Tibial nerve (tissue), 4 donors: ENCODE data around the gene TYRO3. TPM values are rescaled to one million over a fixed set of nuclear protein-coding genes. Genes with fewer than 3 reads are reported as not detected.

ENCODE experiments used
- DNase-seq, 2 donors: peaks; one replicate each; pipeline ENCODE4 v3.0.0-alpha.2; 2019; ENCODE audit warnings: low spot score in 2 of 2
- H3K27ac ChIP-seq, 4 donors: fragments of 200-600 bp; sonication (generic) in 3 of 4; one replicate each; pipeline ENCODE4 v1.5.1; 2017 to 2019; ENCODE audit warnings: mild to moderate bottlenecking in 1 of 4
- H3K27me3 ChIP-seq, 2 donors: fragments of 200-600 bp; sonication (generic) in 1 of 2; one replicate each; pipeline versions ENCODE4 v1.5.1 to v1.6.0; 2017 to 2019
- H3K36me3 ChIP-seq, 3 donors: fragments of 200-600 bp; sonication (generic); one replicate each; pipeline ENCODE4 v1.5.1; 2018 to 2019
- H3K4me1 ChIP-seq, 4 donors: fragments of 200-600 bp; sonication (generic) in 3 of 4; one replicate each; pipeline ENCODE4 v1.5.1; 2017 to 2019
- H3K4me3 ChIP-seq, 4 donors: fragments of 200-600 bp; sonication (generic) in 3 of 4; one replicate each; pipeline ENCODE4 v1.5.1; 2017 to 2019; ENCODE audit warnings: mild to moderate bottlenecking in 1 of 4, moderate library complexity in 1 of 4
- H3K9me3 ChIP-seq, 4 donors: fragments of 200-600 bp; sonication (generic) in 3 of 4; one replicate each; pipeline ENCODE4 v1.5.1; 2017 to 2019
- CTCF ChIP-seq, 5 experiments: fragments of 200-600 bp in 3 of 5; fragments of 450-650 bp in 2 of 5; sonication (generic) in 3 of 5; IDR thresholded peaks; one replicate each; pipeline ENCODE4 v1.5.1; 2016 to 2019; ENCODE audit warnings: antibody characterized with exemption in 5 of 5, mild to moderate bottlenecking in 3 of 5, moderate library complexity in 2 of 5
- EP300 ChIP-seq, 2 donors: sonication (generic); formaldehyde crosslinking; IDR thresholded peaks; one replicate each; pipeline ENCODE4 v1.6.1; 2017; ENCODE audit warnings: antibody characterized with exemption in 2 of 2, mild to moderate bottlenecking in 1 of 2
- POLR2A ChIP-seq, 2 donors: fragments of 450-650 bp; IDR thresholded peaks; one replicate each; pipeline ENCODE4 v1.6.1; 2017; ENCODE audit warnings: antibody characterized with exemption in 2 of 2, mild to moderate bottlenecking in 2 of 2, moderate library complexity in 2 of 2
- WGBS, 2 donors: methylation state at CpG; one replicate each; pipeline ENCODE4 v1.1.5; 2018; 5-methylcytosine and 5-hydroxymethylcytosine counted together
- total RNA-seq, 4 donors: library from RNA; depleted of rRNA; stranded (reverse); fragments of >200 nt; gene quantifications; one replicate each; pipeline ENCODE4 v1.1.0, GENCODE V29; 2016

TYRO3 gene
- total RNA-seq, 4 donors from 2014 or later: 21.0 to 28.5 (median 23.9) TPM

DNA sequence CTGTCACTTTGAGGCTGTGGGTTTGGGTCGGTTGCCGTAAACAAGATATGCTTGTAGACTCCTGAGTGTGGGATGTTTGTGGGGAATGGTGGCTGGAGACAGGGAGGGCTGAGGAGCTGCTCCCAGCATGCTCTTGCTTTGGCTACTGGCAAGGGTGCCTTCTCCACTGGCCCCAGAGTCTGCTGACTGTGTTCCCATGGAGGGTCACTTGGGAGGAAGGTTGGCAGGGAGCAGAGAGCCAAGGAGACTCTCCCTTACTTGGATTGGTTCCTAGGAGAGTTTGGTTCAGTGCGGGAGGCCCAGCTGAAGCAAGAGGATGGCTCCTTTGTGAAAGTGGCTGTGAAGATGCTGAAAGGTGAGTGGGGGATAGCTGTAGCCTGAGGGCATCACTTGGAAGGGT lies 11.8 kb downstream of the TYRO3 start:
- no peak overlapping the region for H3K4me3 ChIP-seq
- peaks cover 0 to 31% (median 5%) of the 10 kb centered on the region in 4 donors for H3K4me1 ChIP-seq
- H3K27me3 ChIP-seq: no peaks in the 10 kb centered on the region
- peaks cover 0 to 70% (median 0%) of the 10 kb centered on the region in 3 donors for H3K36me3 ChIP-seq
- H3K27ac ChIP-seq: peak overlapping the region in 1 of 4 donors; percentile 32
- WGBS, 2 donors: 92 to 95% methylated on average over 3 of the region's 3 CpGs
- H3K9me3 ChIP-seq: no peaks in the 10 kb centered on the region
- no peak for DNase-seq
- TF ChIP-seq EP300 (IDR thresholded peaks at IDR 0.05) (no peak), CTCF (IDR thresholded peaks at IDR 0.05) (no peak), POLR2A (IDR thresholded peaks at IDR 0.05) (no peak)

DNA sequence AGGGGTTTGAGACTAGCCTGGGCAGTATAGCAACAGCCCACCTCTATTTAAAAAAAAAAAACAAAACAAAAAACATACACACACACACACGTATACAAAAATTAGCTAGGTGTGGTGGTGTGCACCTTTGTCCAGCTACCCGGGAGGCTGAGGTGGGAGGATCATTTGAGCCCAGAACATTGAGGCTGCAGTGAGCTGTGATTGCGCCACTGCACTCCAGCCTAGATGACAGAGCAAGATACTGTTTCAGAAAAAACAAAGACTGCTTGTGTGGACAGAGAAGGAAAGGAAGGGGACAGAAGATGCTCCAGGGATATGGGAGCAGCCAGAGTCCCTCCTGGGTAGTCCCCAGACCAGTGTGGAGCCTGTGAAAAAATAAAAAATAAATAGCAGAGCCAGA lies 12.9 kb downstream of the TYRO3 start:
- no peaks in the 10 kb centered on the region for H3K9me3 ChIP-seq
- no peak for DNase-seq
- no peak for TF ChIP-seq CTCF (IDR thresholded peaks at IDR 0.05)
- TF ChIP-seq EP300 (IDR thresholded peaks at IDR 0.05): no peak
- TF ChIP-seq POLR2A (IDR thresholded peaks at IDR 0.05): no peak
- H3K27ac ChIP-seq: no peak overlapping the region
- peaks cover 0 to 72% (median 0%) of the 10 kb centered on the region in 3 donors for H3K36me3 ChIP-seq
- 86 to 88% methylated on average over 3 of the region's 3 CpGs for WGBS, 2 donors
- no peaks in the 10 kb centered on the region for H3K27me3 ChIP-seq
- H3K4me3 ChIP-seq: no peak overlapping the region
- peaks cover 0 to 24% (median 5%) of the 10 kb centered on the region in 4 donors for H3K4me1 ChIP-seq

GRCh38 chr15:41572866-41573265 lies 13.9 kb downstream of the TYRO3 start:
- 92 to 98% methylated on average over 7 to 8 of the region's 8 CpGs for WGBS, 2 donors
- no peak for TF ChIP-seq POLR2A (IDR thresholded peaks at IDR 0.05)
- no peak for TF ChIP-seq CTCF (IDR thresholded peaks at IDR 0.05)
- TF ChIP-seq EP300 (IDR thresholded peaks at IDR 0.05): no peak
- no peaks in the 10 kb centered on the region for H3K27me3 ChIP-seq
- H3K36me3 ChIP-seq: peaks cover 0 to 69% (median 0%) of the 10 kb centered on the region in 3 donors
- peaks cover 0 to 18% (median 4%) of the 10 kb centered on the region in 4 donors for H3K4me1 ChIP-seq
- H3K4me3 ChIP-seq: no peak overlapping the region
- no peak for DNase-seq
- no peaks in the 10 kb centered on the region for H3K9me3 ChIP-seq
- H3K27ac ChIP-seq: no peak overlapping the region

DNA sequence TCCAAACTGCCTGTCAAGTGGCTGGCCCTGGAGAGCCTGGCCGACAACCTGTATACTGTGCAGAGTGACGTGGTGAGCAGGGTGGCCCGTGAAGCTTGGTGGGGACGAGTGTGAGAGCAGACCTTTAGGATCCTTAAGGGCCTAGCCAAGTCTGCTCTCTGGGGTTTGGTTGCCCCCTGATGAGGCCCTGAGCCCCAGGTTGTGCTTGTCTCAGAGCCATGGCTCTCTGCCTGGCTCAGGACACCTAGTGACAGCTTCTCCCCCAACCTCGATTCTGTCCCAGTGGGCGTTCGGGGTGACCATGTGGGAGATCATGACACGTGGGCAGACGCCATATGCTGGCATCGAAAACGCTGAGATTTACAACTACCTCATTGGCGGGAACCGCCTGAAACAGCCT lies 14.4 kb downstream of the TYRO3 start:
- TF ChIP-seq EP300 (IDR thresholded peaks at IDR 0.05) (no peak), POLR2A (IDR thresholded peaks at IDR 0.05) (no peak), CTCF (IDR thresholded peaks at IDR 0.05) (no peak)
- DNase-seq: no peak
- 92 to 97% methylated on average over 13 of the region's 13 CpGs for WGBS, 2 donors

DNA sequence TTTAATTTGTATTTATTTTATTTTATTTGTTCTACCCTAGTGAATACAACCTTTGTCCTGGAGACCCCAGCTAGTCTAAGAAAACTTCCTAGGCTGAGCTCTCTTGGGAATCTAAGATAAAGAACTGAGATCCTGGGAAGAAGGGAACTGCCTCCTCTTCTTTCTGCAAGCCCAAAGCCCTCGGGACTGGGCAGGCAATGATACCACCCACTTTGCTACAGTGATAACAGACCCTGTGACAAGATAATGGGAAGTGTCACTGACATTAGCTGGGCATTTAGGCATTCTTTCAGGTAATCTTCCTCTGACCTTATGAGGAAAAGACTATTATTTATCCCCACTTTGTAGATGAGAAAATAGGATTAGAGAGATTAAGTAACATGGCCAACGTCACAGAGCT lies 15.1 kb downstream of the TYRO3 start:
- TF ChIP-seq EP300 (IDR thresholded peaks at IDR 0.05): no peak
- TF ChIP-seq POLR2A (IDR thresholded peaks at IDR 0.05): no peak
- no peak for TF ChIP-seq CTCF (IDR thresholded peaks at IDR 0.05)
- Histone ChIP-seq H3K4me1 (peaks cover 0 to 18% (median 0%) of the 10 kb centered on the region in 4 donors), H3K27me3 (no peaks in the 10 kb centered on the region), H3K27ac (peak overlapping the region in 1 of 4 donors; percentile 20), H3K9me3 (no peaks in the 10 kb centered on the region), H3K36me3 (peaks cover 0 to 69% (median 0%) of the 10 kb centered on the region in 3 donors), H3K4me3 (no peak overlapping the region)
- 65 to 66% methylated on average over 2 of the region's 2 CpGs for WGBS, 2 donors
- no peak for DNase-seq

More for the DNA sequence above, 14.4 kb downstream of the TYRO3 start:
- peaks cover 0 to 69% (median 0%) of the 10 kb centered on the region in 3 donors for H3K36me3 ChIP-seq
- no peaks in the 10 kb centered on the region for H3K9me3 ChIP-seq
- no peak overlapping the region for H3K4me3 ChIP-seq
- peaks cover 0 to 18% (median 2%) of the 10 kb centered on the region in 4 donors for H3K4me1 ChIP-seq
- peak overlapping the region in 1 of 4 donors; percentile 20 for H3K27ac ChIP-seq
- no peaks in the 10 kb centered on the region for H3K27me3 ChIP-seq
